ENCODE data around the gene GDF2.

GDF2 gene

GRCh38 chr10:47290338-47290737 is 31.9 kb upstream of the GDF2 start:
- Histone ChIP-seq H3K4me1 (ENCODE audit: insufficient read depth, low read length) (peaks cover 20% of the 10 kb centered on the region), H3K79me2 (ENCODE audit: insufficient read depth, low read length) (no peaks in the 10 kb centered on the region), H4K20me1 (ENCODE audit: insufficient read depth, low read length) (no peaks in the 10 kb centered on the region), H3K4me2 (ENCODE audit: insufficient read depth, low read length) (no peak overlapping the region), H2AFZ (ENCODE audit: low read depth, low read length) (no peak overlapping the region), H3K9me3 (ENCODE audit: insufficient read depth, low read length, severe bottlenecking) (no peaks in the 10 kb centered on the region), H3K27ac (ENCODE audit: low read length) (no peak overlapping the region), H3K36me3 (ENCODE audit: insufficient read depth, low read length) (no peaks in the 10 kb centered on the region), H3K27me3 (ENCODE audit: insufficient read depth, low read length, poor library complexity) (no peaks in the 10 kb centered on the region), H3K4me3 (ENCODE audit: low read depth in 1 of 2, low read length in 2 of 2) (no peak overlapping the region), H3K9ac (ENCODE audit: low read depth, low read length) (no peak overlapping the region)
- ATAC-seq (ENCODE audit: insufficient read depth, low read depth) (no peak), DNase-seq (no peak)
- no peak for TF ChIP-seq EZH2 (IDR thresholded peaks at IDR 0.05; ENCODE audit: borderline replicate concordance, low read depth, low read length, severe bottlenecking)
- TF ChIP-seq, protein P1, sequence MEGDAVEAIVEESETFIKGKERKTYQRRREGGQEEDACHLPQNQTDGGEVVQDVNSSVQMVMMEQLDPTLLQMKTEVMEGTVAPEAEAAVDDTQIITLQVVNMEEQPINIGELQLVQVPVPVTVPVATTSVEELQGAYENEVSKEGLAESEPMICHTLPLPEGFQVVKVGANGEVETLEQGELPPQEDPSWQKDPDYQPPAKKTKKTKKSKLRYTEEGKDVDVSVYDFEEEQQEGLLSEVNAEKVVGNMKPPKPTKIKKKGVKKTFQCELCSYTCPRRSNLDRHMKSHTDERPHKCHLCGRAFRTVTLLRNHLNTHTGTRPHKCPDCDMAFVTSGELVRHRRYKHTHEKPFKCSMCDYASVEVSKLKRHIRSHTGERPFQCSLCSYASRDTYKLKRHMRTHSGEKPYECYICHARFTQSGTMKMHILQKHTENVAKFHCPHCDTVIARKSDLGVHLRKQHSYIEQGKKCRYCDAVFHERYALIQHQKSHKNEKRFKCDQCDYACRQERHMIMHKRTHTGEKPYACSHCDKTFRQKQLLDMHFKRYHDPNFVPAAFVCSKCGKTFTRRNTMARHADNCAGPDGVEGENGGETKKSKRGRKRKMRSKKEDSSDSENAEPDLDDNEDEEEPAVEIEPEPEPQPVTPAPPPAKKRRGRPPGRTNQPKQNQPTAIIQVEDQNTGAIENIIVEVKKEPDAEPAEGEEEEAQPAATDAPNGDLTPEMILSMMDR (IDR thresholded peaks at IDR 0.05; ENCODE audit: borderline replicate concordance, extremely low read depth, low read length, poor library complexity, severe bottlenecking), result no peak

DNA sequence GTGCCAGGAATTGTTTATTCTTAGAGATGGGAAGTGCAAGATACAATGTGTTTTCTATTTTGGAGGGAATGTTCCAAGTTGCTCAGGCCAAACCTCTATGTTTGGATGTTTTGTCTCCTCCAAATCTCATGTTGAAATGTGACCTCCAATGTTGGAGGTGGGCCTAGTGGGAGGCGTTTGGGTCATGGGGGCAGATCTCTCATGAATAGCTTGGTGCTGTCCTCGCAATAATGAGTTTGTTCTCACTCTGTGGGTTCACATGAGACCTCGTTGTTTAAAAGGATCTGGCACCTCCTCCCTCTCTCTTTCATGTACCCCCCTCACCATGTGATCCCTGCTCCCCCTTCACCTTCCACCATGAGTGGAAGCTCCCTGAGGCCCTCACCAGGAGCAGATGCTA is 30.6 kb upstream of the GDF2 start:
- Histone ChIP-seq H3K4me3 (ENCODE audit: low read depth in 1 of 2, low read length in 2 of 2) (no peak overlapping the region), H3K9ac (ENCODE audit: low read depth, low read length) (no peak overlapping the region), H3K79me2 (ENCODE audit: insufficient read depth, low read length) (no peaks in the 10 kb centered on the region), H4K20me1 (ENCODE audit: insufficient read depth, low read length) (no peaks in the 10 kb centered on the region), H3K27me3 (ENCODE audit: insufficient read depth, low read length, poor library complexity) (no peaks in the 10 kb centered on the region), H3K36me3 (ENCODE audit: insufficient read depth, low read length) (no peaks in the 10 kb centered on the region), H3K9me3 (ENCODE audit: insufficient read depth, low read length, severe bottlenecking) (no peaks in the 10 kb centered on the region), H3K27ac (ENCODE audit: low read length) (no peak overlapping the region), H2AFZ (ENCODE audit: low read depth, low read length) (no peak overlapping the region), H3K4me2 (ENCODE audit: insufficient read depth, low read length) (no peak overlapping the region), H3K4me1 (ENCODE audit: insufficient read depth, low read length) (peaks cover 6% of the 10 kb centered on the region)
- no peak for ATAC-seq (ENCODE audit: insufficient read depth, low read depth)
- DNase-seq, result no peak
- no peak for TF ChIP-seq EZH2 (IDR thresholded peaks at IDR 0.05; ENCODE audit: borderline replicate concordance, low read depth, low read length, severe bottlenecking)
- TF ChIP-seq, protein P1 (IDR thresholded peaks at IDR 0.05; ENCODE audit: borderline replicate concordance, extremely low read depth, low read length, poor library complexity, severe bottlenecking), result no peak

DNA sequence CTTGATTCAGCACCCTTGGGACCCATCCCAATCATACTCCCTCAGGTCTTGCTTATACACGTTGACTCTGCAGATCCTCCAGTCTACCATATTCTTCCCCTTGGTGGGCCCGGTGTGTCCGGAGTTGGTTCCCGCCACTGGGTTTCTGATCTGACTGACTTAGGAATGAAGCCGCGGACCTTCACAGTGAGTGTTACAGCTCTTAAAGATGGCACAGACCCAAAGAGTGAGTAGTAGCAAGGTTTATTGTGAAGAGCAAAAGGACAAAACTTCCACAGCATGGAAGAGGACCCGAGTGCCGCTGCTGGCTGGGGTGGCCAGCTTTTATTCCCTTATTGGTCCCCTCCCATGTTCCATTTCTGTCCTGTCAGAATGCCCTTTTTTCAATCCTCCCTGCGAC is 28.2 kb upstream of the GDF2 start:
- TF ChIP-seq, protein P1 (IDR thresholded peaks at IDR 0.05; ENCODE audit: borderline replicate concordance, extremely low read depth, low read length, poor library complexity, severe bottlenecking), result no peak
- TF ChIP-seq EZH2 (IDR thresholded peaks at IDR 0.05; ENCODE audit: borderline replicate concordance, low read depth, low read length, severe bottlenecking), result no peak
- Histone ChIP-seq H3K79me2 (ENCODE audit: insufficient read depth, low read length) (no peaks in the 10 kb centered on the region), H3K4me3 (ENCODE audit: low read depth in 1 of 2, low read length in 2 of 2) (no peak overlapping the region), H3K27ac (ENCODE audit: low read length) (no peak overlapping the region), H3K9ac (ENCODE audit: low read depth, low read length) (no peak overlapping the region), H3K36me3 (ENCODE audit: insufficient read depth, low read length) (no peaks in the 10 kb centered on the region), H3K9me3 (ENCODE audit: insufficient read depth, low read length, severe bottlenecking) (no peaks in the 10 kb centered on the region), H3K4me2 (ENCODE audit: insufficient read depth, low read length) (no peak overlapping the region), H2AFZ (ENCODE audit: low read depth, low read length) (no peak overlapping the region), H4K20me1 (ENCODE audit: insufficient read depth, low read length) (no peaks in the 10 kb centered on the region), H3K4me1 (ENCODE audit: insufficient read depth, low read length) (no peaks in the 10 kb centered on the region), H3K27me3 (ENCODE audit: insufficient read depth, low read length, poor library complexity) (no peaks in the 10 kb centered on the region)
- ATAC-seq (ENCODE audit: insufficient read depth, low read depth) (no peak), DNase-seq (no peak)

- Histone ChIP-seq H3K79me2 (ENCODE audit: insufficient read depth, low read length) (no peaks in the 10 kb centered on the region), H3K4me3 (ENCODE audit: low read depth in 1 of 2, low read length in 2 of 2) (no peak overlapping the region), H3K4me2 (ENCODE audit: insufficient read depth, low read length) (no peak overlapping the region), H3K4me1 (ENCODE audit: insufficient read depth, low read length) (no peaks in the 10 kb centered on the region), H3K9me3 (ENCODE audit: insufficient read depth, low read length, severe bottlenecking) (no peaks in the 10 kb centered on the region), H3K9ac (ENCODE audit: low read depth, low read length) (no peak overlapping the region), H2AFZ (ENCODE audit: low read depth, low read length) (no peak overlapping the region), H3K36me3 (ENCODE audit: insufficient read depth, low read length) (no peaks in the 10 kb centered on the region), H3K27ac (ENCODE audit: low read length) (no peak overlapping the region), H4K20me1 (ENCODE audit: insufficient read depth, low read length) (no peaks in the 10 kb centered on the region), H3K27me3 (ENCODE audit: insufficient read depth, low read length, poor library complexity) (no peaks in the 10 kb centered on the region)
- TF ChIP-seq, protein P1 (IDR thresholded peaks at IDR 0.05; ENCODE audit: borderline replicate concordance, extremely low read depth, low read length, poor library complexity, severe bottlenecking), result no peak
- TF ChIP-seq EZH2 (IDR thresholded peaks at IDR 0.05; ENCODE audit: borderline replicate concordance, low read depth, low read length, severe bottlenecking), result no peak
- ATAC-seq (ENCODE audit: insufficient read depth, low read depth) (no peak), DNase-seq (no peak)
These were observed 27.8 kb upstream of the GDF2 start for GRCh38 chr10:47294501-47294900.

All from DND-41 (cell line).